GM21528 (cell line): ENCODE results near the gene HSDL1.

Source experiments
- ATAC-seq: cut with Tn5 transposase; IDR thresholded peaks from one replicate; pipeline ENCODE4 v1.9.1; 2021; ENCODE audit warnings: mild to moderate bottlenecking, moderate library complexity; ENCODE audit not compliant: unreplicated experiment, low FRiP score

The HSDL1 gene

GRCh38 chr16:84110527-84110926, 34.5 kb downstream of the HSDL1 start:
- ATAC-seq = no peak

DNA sequence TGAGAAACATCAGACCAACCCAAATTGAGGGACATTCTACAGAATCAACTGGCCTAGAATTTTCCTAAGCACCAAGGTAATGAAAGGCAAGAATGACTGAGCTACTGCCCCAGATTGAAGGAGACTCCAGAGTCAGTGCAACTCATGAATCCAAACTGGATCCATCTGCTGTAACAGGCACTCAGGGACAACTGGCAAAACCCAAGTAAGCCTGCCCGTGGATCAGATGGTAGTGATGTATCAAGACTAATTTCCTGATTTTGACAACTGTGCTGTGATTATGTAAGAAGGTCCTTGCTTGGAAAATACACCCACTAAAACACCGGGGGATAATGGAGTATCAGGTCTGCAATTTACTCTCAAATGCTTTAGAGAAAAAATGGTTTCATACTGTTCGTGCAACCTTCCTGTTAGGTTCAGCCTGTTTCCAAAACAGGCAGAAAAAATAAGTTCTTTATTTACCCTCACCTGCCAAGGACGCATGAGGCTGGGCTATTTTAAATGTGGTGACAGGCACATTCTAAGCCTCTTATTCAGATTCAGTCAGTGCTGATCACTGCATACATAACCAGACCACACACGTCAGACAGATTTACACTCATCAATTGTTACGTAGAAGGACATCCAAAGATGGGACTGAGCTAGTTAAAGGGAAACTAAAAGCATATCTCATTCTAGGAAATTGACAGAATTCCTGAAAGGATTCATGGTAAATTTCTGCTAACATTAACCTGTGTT, 35.2 kb downstream of the HSDL1 start:
- ATAC-seq = no peak

DNA sequence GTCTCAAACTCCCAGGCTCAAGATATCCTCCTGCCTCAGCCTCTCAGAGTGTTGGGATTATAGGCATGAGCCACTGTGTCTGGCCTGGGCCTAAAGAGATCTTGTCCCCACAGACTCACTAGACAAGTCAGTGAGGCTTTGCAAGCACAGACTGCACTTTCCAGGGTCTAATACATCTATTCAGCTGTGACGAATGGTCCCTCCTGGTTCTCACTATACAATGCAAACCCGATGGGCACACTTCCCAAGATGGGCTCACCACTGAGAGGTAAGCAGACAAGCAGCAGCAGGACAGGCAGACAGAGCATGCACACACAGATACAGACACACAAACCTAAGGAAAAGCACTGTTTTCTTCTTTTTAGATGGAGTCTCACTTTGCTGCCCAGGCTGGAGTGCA, 37.1 kb downstream of the HSDL1 start:
- ATAC-seq = no peak

GRCh38 chr16:84105948-84106740, 38.8 kb downstream of the HSDL1 start:
- ATAC-seq = no peak

DNA sequence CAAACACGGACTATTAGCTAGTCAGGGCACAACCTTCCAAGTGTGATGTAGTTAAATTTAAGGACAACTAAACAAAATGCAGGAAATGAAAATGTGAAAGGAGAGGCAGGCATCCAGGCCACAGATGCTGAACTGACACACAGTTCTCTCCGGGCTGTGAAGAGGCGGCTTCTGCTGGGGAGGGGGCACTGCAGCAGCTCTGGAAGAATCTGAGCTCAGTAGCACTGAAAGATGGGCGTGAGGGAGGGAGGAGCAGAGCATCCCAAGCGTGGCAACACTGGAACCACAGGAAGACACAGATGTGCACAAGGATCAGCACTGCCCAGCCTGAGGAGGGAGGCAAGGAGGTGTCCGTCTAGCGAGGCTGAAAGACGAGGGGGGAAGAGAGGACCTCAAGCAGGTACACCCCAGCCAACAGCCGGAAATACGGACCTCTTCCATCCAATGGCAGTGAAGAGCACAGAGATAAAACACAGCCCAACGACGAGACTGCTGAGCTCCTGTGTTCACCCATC, 39.6 kb downstream of the HSDL1 start:
- no peak for ATAC-seq

DNA sequence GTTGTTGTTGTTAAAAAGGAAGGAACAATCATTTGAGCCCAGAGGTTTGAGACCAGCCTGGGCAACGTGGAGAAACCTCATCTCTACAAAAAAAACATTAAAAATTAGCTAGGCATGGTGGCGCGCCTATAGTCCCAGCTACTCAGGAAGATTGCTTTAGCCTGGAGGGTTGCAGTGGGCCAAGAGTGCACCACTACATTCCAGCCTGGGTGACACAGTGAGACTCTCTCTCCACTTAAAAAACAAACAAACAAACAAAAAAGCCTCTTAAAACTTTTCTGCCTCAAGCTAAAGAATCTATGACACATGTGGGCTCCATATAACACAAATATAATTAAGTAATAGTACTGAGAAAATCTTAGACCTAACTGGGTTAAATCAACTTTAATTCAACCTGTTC, 40.7 kb downstream of the HSDL1 start:
- no peak for ATAC-seq

- no peak for ATAC-seq
Observed at GRCh38 chr16:84103678-84104077, 41.3 kb downstream of the HSDL1 start.

DNA sequence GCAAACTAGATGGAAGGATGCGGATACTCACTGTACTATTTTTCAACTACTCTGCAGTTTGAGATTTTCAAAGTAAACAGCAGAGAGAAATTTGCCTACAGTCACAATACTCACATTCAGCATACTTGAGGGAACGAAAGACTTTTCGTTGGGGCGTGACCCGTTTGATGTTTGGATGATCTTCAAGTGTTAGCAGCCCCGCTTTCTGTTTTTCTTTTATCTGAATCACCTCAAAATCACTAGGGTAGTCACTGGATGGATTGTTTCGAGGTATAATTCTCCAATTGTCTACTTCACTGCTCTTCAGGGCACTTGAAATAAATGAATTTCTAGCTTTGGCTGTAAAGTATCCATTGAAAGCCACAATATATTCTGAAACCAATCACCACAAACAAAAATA, 46.0 kb downstream of the HSDL1 start:
- ATAC-seq = no peak

GRCh38 chr16:84096447-84097005, 48.5 kb downstream of the HSDL1 start:
- ATAC-seq = no peak

DNA sequence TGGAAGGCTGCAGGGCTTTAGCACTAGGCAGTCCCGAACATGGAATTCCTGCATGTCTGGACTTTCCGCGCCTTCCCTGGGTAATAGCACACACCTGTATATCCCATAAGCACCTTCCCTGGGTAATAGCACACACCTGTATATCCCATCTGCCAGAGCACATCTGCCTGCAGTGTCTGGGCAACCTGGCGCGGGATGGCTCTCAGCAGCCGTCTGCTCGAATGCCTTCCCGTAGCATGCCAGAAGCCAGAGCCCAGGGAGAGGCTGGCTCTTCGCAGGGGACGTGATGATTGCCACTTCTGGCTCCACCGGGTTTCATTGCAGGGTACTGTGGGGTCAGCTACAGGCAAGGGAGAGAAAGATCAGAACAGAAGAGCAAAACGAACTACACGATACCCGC, 49.5 kb downstream of the HSDL1 start:
- no peak for ATAC-seq

DNA sequence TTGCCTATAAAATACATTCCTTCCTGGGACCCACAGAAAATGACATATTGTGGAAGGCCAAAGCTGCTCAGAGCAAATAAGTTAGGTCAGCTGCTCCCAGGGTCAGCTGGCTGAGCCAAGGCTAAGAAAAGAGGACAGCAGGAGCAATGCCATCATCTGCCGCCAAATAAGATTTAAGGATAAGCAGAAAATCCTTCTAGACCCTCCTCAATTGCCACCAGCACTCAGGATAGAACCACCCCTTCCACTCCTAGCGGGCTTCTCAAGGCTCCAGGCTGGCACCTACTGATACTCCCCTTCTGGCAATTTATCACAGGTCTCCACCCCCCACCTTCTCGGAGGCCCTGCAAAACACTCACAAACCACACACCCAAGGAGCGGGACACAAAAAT, 51.1 kb downstream of the HSDL1 start:
- ATAC-seq = no peak

DNA sequence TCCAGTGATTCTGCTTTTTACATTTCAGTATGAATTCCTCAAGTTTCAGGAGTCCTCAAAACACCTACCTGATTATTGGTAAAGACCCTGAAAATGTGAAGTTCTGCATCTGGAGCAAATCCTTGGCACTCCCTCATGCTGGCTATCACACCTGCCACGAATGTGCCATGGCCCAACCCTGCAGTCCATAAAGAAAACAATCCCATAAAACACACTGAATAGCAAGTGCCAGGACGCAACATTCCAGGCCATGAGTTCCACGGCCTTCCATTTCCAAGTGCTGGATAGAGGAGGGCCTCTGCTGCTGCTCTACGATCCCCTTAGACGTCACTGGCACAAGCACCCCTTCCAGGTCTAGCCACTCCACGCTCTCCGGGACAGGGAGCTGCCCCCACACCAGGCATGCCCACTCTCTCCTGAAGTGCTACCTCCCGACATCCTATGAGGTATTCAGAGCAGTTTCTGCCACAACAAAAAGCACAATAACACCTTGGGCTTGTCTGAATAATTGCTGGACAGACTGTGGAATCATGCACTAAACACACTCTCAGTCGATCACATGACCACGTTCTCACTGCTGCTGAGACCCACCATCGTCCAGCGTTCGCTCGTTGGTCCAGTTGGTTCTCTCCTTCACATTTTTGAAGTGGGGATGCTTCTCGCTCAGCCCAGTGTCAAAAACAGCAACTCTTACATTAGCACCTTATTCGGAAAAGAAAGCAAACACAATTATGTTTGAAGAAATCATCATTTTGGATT, 51.7 kb downstream of the HSDL1 start:
- ATAC-seq = no peak

- ATAC-seq = no peak
Observed at GRCh38 chr16:84091460-84091859, 53.5 kb downstream of the HSDL1 start.

DNA sequence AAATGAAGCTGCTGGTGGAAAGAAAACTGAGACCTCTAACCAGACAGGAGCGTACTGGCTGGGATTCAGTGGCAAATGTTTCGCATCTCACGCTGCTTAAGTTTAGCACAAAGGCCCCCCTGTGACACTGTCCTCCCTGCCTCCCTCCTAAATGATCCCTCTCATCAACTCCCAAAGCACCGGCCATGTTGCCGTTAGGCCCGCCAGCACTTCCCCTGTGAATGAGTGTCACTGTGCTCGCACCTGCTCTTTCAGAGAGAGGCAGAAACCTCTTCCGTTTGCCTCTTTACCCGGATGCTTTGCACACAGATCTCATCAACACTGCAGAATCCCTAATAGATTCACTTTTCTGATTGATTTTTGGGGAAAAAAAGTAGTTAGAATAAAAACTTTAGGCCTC, 54.8 kb downstream of the HSDL1 start:
- no peak for ATAC-seq

DNA sequence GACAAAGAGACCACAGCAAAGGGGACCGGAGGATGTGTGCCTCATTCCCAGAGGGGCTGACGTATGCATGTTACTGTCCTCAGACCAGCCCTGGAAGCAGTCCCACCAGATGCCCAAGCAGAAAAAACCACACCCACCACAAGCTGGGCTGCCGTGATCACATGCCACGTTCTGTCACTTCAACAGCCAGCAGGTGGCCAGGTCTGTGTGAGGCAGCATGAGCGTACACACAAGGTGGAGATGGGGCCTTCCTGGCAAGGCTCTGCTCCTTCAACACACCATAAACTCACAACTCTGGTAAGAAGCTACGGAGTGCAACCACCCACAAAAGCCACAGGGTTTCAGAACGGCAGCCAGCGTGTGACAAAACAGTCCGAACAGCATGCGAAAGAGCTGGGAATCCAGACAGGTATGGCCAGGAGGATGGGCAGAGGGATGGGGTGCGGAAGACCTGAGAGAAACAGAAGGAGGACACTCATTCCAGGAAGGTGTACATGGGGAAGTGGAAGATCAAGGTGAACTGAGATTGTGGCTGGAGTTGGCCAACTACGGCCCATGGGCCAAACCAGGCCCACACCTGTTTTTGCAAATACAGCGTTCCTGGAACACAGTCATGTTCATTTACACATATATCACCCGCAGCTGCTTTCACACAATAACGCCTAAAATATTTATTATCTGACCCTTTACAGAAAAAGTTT, 56.1 kb downstream of the HSDL1 start:
- ATAC-seq = peak; percentile 81

DNA sequence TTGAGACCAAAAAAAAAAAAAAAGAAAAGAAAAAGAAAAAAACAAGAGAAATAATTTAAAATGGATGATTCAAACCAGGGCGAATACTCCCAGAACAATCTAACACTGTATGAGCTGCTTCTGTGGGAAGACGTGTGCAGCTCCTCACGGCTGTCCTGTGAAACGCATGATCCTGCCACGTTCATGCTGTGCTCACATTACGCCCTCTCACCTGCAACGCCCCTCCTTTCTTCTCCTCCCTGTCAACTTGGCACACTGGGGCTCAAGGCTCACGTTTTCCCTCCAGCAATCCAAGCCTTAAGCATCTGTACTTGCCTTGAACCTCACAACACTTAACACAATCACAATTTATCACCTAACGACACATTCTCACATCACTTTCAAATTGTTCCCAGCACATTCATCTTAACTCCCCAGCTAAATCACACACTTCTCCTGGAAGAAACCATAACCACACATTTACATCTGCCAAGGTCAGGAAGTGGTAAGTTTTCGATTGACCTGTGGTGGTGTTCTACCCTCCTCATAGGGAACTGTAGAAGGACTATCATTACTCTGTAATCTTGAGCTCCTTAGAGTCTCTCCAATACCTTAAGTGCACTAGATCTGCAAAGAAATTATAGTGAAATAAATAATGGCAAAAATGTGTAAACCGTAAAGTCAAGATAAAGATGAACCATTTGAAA, 57.4 kb downstream of the HSDL1 start:
- no peak for ATAC-seq

DNA sequence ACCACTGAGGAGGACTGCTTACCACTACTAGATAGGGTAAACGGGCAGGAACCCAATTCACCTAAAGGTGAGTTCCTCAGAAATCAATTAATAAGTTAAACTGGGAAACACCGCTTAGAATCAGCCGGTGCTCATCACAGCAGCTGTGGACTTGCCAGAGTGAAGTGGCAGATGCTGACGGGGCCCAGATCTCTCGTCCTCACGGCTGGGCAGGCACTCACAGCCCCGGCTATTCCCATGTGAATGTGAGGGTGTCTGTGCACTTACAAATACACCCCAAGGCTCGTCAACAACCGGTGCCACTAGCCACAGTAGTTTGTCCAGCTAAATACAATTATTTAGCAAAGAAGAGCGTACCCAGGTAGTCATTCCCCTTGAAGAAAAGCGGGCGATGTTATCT, 58.0 kb downstream of the HSDL1 start:
- no peak for ATAC-seq

DNA sequence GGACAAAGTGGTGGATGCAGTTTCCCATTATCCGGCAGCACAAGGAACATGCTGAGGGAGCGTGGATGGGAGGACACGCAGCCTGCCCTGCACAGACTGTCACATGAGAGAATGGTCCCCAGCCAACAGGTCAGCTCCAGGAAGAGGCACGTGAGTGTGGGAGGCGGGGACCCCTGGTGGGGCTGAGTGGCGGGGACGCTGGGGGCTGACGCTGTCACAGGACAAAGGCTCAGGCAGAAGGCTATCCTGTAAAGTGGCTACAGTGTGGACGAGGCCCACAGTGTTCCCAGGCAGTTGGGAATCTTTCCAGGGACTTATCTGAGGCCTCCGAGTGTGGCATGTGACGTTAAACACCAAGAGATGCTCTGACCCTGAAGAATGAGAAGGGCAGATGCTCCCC, 58.6 kb downstream of the HSDL1 start:
- ATAC-seq = no peak

- no peak for ATAC-seq
Observed at GRCh38 chr16:84085773-84086172, 59.2 kb downstream of the HSDL1 start.

- no peak for ATAC-seq
Observed at GRCh38 chr16:84085271-84085667, 59.7 kb downstream of the HSDL1 start.
